ENCODE data around the gene GALNT7.

GRCh38 chr4:173171987-173172386 is 3.4 kb downstream of the GALNT7 start:
- TF ChIP-seq EP300 (IDR thresholded peaks at IDR 0.05), result no peak
- TF ChIP-seq, protein P1, sequence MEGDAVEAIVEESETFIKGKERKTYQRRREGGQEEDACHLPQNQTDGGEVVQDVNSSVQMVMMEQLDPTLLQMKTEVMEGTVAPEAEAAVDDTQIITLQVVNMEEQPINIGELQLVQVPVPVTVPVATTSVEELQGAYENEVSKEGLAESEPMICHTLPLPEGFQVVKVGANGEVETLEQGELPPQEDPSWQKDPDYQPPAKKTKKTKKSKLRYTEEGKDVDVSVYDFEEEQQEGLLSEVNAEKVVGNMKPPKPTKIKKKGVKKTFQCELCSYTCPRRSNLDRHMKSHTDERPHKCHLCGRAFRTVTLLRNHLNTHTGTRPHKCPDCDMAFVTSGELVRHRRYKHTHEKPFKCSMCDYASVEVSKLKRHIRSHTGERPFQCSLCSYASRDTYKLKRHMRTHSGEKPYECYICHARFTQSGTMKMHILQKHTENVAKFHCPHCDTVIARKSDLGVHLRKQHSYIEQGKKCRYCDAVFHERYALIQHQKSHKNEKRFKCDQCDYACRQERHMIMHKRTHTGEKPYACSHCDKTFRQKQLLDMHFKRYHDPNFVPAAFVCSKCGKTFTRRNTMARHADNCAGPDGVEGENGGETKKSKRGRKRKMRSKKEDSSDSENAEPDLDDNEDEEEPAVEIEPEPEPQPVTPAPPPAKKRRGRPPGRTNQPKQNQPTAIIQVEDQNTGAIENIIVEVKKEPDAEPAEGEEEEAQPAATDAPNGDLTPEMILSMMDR (IDR thresholded peaks at IDR 0.05), result no peak

Data from ovary (tissue), 3 donors.